Activated T-cell treated with anti-CD3 and anti-CD28 coated beads, Interleukin-2, amount 50 U/mL, for 1 hour (primary cell): Measurements from ENCODE around the gene FBLN1.
A peak's percentile ranks its signal among the peaks of the same experiment; 100 is the strongest.

ENCODE experiments used
- DNase-seq: peaks from one replicate; pipeline ENCODE4 v3.0.0-alpha.2; 2020

FBLN1 gene

DNA sequence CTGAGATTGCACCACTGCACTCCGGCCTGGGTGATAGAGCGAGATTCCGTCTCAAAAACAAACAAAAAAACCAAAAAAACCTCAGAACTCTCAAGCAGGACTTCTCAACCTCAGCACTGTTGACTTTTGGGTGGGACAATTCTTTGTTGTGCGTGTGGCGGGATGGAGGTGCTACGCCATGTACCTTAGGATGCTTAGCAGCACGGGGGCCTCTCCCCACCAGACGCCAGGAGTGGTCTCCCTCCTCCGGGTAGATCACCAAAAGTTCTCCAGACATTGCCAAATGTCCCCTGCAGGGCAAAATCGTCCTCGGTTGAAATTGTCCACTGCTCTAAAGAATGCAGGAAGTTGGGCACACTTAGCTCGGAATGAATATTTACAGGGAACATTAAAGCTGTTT is 142.0 kb downstream of the FBLN1 start:
- DNase-seq = no peak

DNA sequence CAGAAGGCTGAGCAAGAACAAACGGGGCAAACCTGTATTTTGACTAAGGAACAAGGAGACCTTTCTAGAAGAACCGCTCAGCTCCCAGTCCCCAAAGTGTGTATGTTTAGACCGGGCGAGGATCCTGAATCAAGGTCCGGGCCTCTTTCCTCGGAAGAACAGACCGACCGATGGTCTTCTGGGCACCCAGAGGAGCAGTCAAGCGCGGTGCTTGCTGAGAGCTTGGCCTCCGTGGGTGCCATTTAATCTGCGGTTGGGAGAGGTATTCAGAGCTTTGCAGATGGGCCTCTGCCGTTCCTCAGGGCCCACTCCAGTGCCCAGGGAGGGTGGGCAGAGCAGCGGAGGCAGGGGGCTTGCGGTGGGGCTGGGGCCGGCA is 142.5 kb downstream of the FBLN1 start:
- DNase-seq = no peak

DNA sequence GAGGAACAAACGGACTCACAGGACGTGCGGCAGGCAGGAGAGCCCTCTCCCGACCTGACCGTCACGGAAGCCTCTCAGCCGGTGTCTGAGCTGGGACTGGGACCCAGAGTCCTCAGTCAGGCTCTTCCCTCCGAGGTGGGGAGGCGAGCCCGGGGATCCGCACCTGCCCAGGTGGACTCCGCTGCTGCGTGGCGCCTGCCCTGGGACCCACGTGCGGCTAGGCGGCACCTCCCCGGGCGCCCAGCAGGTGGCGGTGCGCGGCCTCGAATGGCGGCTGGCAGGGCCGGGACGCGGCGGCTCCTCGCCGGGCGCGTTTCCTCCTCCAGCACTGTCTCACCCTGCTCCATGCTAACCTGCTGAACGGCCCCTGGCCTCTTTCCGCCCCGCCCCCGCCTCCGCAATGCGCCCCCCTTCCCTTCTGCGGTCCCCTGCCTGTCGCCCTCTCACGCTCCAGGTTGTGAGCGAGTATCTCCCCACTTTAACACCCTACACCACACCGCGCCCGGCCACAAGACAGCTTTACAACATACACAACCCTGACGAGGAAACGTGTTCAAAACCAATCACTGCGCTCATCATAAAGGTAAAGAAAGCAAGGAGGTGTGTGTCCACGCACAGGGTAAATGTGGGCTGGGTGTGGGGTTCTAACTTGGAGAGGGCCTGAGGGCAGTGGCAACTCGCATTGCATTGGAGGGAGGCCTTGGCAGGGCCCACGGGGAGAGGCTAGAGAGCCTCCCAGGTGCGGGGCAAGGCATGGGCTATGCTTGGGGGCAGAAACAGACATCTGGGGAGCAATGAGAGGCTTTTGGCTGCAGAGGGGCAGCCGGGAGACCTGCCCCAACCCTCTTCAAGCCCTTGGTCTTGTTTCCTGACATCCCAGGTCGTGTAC is 143.1 kb downstream of the FBLN1 start:
- DNase-seq = peak; percentile 86

DNA sequence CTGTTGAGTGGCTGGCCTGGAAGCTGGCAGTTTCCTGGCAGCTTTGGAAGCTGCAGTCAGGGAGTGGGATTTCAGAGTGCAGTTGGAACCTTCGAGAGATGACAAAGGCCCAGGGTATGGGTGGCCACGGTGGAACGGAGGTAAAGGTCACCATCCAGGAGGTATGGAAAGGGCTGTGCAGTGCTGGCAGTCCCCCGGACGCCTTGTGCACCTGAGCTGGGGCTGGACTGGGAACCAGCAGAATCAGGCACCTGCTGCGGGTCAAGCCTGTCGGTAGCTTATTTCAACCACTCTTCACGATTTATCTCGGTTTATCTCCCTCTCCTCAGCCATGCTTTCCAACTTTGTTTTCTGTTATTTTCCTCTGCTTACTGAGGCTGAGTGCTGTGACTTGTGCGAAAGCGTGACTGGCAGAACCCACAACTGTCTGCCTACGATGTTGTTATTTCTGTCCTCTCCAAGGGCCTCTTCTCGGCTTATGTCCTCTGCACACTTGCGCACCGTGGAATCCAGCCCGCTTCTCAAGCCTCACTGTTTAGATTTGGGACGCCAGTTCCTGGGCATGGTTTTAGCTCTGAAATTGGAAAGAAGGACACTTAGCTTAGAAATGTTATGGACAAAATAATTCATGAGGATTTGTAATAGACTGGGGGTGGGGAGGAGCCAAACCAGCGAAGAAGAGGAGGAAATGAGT is 145.0 kb downstream of the FBLN1 start:
- DNase-seq = no peak

DNA sequence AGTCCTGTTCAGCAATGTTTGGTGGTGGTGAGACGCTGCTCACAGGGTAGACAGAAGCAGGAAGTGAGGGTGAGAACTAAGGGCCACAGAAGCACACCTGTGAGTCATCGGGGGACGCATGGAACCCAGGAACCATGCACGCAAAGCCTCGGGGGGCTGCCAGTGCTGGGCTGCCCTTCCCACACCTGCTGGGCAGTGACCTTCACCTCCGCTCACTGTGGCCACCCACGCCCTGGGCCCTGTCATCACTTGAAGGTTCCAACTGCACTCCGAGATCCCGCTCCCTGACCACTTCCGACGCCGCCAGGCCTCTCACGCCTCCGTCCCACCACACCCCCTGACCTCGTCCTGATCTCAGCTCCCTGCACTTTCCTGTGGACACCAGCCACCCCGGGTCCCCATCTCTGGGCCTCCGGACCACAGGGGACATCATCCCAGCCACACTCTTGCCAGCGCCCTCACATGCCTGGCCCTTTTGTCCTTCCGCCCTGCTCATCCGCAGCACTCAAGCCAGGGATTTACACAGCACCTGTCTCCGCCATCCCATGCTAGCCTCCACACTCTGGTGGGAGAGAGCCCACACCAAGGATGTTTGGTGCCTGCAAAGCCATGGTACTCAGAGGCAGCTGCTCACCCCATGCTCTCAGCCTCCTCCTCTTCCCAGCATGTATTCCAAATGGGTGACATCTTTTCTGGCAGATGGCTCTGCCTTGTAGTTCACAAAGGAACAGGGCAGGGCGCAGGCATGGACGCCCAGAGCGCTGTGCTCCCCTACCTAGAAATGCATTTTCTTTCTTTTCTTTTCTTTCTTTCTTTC is 145.8 kb downstream of the FBLN1 start:
- DNase-seq = no peak

DNA sequence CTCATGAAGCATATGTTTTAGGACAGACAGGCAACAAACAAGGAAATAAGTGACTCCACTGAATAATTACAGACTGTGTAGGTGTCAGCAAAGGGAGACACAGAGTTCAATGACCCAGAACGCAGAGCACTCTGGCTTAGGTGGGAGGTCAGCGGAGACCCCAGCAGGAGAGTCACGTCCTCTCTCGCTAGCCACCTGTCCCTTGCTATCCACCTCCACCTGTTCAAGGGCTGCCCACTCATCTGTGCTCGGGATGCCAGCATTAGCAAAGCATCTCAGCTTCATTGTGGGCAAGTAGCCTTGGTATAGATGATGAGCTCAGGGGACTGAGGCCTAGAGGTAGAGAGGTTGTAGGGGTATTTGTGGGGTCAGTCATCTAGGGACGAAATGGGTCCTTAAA is 147.1 kb downstream of the FBLN1 start:
- DNase-seq = no peak

DNA sequence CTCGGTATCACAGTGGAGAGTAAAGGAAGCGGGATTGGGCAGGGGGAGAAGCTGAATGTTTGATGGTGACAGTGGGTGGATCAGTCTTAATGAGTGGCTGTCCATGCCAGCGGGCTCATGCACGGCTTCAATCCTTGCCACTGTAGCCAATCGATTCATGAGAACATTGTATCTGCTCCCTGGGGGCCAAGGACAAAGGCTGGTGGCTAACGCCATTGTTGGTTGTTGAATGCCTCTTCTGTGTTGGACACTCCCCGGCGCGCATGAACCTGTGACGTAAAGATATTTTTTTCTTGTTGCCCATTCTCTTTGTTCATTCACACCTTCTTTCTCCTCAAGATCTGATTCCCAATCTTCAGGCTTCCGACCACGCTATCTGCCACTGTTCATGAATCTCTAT is 148.0 kb downstream of the FBLN1 start:
- DNase-seq = no peak
